ENCODE results near the gene COL12A1.
"Not testable (repeated sequence)": the region's sequence is repeated elsewhere in the genome, so short reads cannot be mapped to it uniquely, and the experiment has no call there.

Gene COL12A1

GRCh38 chr6:75202676-75203131 lies 3.1 kb downstream of the COL12A1 start:
- no peak for DNase-seq (ENCODE audit: extremely low spot score)
- no peak for TF ChIP-seq CTCF (IDR thresholded peaks at IDR 0.05; ENCODE audit: control extremely low read depth, extremely low read depth, low read depth, missing control alignments)
- POLR2A ChIA-PET: no interaction called here
- CTCF ChIA-PET: interaction anchor here (1.2 to 5.1 kb wide), 9 partner anchors 8 to 1470 kb away, joined by 3 to 42 read pairs (median 6); no protein-coding TSS in a partner anchor

GRCh38 chr6:75201901-75202672 lies 3.8 kb downstream of the COL12A1 start:
- TF ChIP-seq CTCF (IDR thresholded peaks at IDR 0.05; ENCODE audit: control extremely low read depth, extremely low read depth, low read depth, missing control alignments): no peak
- peak; percentile 27 for DNase-seq (ENCODE audit: extremely low spot score)
- ChIA-PET CTCF (interaction anchor here (1.2 to 5.1 kb wide), 6 partner anchors 10 to 1469 kb away, joined by 3 to 42 read pairs (median 16); no protein-coding TSS in a partner anchor), POLR2A (no interaction called here)

DNA sequence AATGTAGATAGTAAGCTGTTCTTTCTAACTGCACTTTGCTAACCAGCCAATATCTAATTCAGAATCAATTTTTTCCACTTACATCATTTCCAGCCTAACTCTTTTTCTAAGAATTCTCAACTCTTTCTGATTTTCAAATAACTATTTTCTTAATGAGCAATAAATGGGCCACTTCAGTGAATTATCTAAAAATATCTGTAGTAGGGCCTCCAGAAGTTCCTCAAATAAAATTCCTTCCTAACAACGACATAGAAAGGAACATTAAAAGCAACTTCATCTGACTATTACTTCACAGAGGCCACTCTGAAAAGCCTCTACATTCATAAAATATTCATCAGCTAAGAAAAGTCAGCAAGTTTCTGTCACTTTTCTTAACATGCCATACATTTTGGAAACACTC lies 4.8 kb downstream of the COL12A1 start:
- POLR2A ChIA-PET: no interaction called here
- CTCF ChIA-PET: interaction anchor here (1.3 to 2.3 kb wide), 2 partner anchors 8 to 1462 kb away, joined by 5 to 10 read pairs; no protein-coding TSS in a partner anchor
- DNase-seq (ENCODE audit: extremely low spot score): no peak
- no peak for TF ChIP-seq CTCF (IDR thresholded peaks at IDR 0.05; ENCODE audit: control extremely low read depth, extremely low read depth, low read depth, missing control alignments)

DNA sequence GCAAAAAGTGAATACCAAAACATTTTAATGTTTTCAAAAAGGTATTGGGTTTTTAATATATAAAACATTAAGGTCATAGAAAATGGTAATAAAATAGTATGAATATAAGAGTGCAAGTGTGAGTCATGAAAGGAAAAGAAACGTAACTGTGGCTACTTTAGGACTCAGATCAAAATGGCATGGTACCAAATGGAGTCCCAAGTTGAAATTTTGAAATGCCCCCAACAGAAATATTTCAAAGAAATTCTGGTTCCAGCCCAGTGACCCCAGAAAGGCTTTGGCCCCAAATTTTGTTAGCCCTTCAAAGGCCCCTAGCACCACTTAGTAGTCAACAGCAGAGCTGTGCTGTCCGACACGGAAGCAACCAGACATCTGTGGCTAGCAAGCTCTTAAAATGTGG lies 6.0 kb downstream of the COL12A1 start:
- ChIA-PET POLR2A (no interaction called here), CTCF (interaction anchor here (1.1 to 2.3 kb wide), 3 partner anchors 9 to 85 kb away, joined by 3 to 10 read pairs (median 3); no protein-coding TSS in a partner anchor)
- TF ChIP-seq CTCF (IDR thresholded peaks at IDR 0.05; ENCODE audit: control extremely low read depth, extremely low read depth, low read depth, missing control alignments): no peak
- no peak for DNase-seq (ENCODE audit: extremely low spot score)

DNA sequence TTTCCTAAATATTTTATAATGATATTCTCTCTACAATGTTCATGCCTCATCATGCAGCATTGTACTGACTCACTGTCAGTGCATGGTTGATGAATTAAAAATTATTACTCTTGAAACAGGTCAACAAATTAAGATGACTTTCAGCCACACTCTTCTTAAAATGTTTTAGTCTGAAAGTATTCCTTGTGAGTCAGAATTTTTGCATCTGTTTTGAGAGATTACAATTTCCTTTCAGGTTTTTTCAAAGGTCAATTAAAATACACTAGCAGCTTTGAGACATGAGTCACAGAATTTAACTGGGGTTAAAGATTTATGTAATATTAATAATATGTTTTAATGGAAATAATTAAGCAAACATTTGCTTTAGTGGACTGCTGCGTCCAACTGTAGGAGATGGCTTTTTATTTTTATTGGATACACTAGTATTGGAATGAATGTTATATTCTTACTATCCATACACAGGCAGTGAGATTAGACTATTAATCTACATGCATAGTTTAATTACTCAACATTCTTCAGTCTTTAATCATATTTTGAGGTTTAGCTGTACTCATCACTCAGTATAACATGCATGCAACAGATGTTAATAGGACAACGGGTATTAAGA lies 9.7 kb downstream of the COL12A1 start:
- POLR2A ChIA-PET: no interaction called here
- no peak for TF ChIP-seq CTCF (IDR thresholded peaks at IDR 0.05; ENCODE audit: control extremely low read depth, extremely low read depth, low read depth, missing control alignments)
- CTCF ChIA-PET: interaction anchor here (0.9 kb wide), 1 partner anchor 13 kb away, joined by 3 read pairs; no protein-coding TSS in a partner anchor
- DNase-seq (ENCODE audit: extremely low spot score): no peak

- POLR2A ChIA-PET: no interaction called here
- DNase-seq (ENCODE audit: extremely low spot score): no peak
- CTCF ChIA-PET: no interaction called here
- TF ChIP-seq CTCF (IDR thresholded peaks at IDR 0.05; ENCODE audit: control extremely low read depth, extremely low read depth, low read depth, missing control alignments): no peak
These were observed 17.5 kb downstream of the COL12A1 start for GRCh38 chr6:75188221-75188925.

DNA sequence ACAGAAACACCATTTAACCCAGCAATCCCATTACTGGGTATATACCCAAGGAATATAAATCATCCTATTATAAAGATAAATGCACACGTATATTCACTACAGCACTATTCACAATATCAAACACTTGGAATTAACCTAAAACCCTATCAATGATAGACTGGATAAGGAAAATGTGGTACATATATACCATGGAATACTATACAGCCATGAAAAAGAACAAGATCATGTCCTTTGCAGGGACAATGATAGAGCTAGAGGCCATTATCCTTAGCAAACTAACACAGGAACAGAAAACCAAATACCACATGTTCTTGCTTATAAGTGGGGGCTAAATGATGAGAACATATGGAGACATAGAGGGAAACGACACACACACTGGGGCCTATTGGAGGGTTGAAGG lies 19.3 kb downstream of the COL12A1 start:
- DNase-seq (ENCODE audit: extremely low spot score); CTCF ChIA-PET; POLR2A ChIA-PET: not testable (repeated sequence)
